ENCODE data around the gene SLC35D3. TPM values are rescaled to one million over a fixed set of nuclear protein-coding genes. Genes with fewer than 3 reads are reported as not detected.
A peak's percentile ranks its signal among the peaks of the same experiment; 100 is the strongest.

The SLC35D3 gene
- total RNA-seq, 1 experiment from 2014 or later = 0.39 TPM

DNA sequence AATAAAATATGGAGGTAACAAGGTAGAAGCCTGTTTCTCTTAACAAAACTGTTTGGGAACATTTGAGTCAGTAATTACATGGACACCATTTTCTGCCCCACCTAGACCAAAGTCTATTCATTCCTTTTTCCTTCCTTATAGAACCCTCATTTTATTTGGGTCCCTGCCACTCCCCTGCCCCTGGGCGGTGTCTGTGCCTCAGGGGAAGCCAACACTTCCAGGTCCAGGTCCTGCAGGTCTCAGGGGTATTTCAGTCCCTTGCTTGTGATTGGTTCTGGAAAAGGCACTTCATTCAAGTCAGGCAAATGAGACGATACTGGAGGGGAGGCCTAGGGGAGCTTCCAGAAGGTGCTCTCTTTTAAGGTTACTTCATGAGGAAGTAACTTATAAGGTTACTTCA, 42.3 kb downstream of the SLC35D3 start:
- ATAC-seq (no peak), DNase-seq (ENCODE audit: low spot score) (no peak)
- no peaks in the 10 kb centered on the region; the same call in 1 of the 2 replicates for H3K36me3 Mint-ChIP-seq
- ChIA-PET CTCF (no interaction called here), POLR2A (no interaction called here)
- TF ChIP-seq, protein P1, sequence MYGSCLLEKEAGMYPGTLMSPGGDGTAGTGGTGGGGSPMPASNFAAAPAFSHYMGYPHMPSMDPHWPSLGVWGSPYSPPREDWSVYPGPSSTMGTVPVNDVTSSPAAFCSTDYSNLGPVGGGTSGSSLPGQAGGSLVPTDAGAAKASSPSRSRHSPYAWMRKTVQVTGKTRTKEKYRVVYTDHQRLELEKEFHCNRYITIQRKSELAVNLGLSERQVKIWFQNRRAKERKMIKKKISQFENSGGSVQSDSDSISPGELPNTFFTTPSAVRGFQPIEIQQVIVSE (CRISPR knock-in tag; IDR thresholded peaks at IDR 0.05; ENCODE audit: borderline replicate concordance) = no peak
- TF ChIP-seq, protein P2, sequence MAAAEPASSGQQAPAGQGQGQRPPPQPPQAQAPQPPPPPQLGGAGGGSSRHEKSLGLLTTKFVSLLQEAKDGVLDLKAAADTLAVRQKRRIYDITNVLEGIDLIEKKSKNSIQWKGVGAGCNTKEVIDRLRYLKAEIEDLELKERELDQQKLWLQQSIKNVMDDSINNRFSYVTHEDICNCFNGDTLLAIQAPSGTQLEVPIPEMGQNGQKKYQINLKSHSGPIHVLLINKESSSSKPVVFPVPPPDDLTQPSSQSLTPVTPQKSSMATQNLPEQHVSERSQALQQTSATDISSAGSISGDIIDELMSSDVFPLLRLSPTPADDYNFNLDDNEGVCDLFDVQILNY (CRISPR knock-in tag; IDR thresholded peaks at IDR 0.05) = no peak
- TF ChIP-seq, protein P3, sequence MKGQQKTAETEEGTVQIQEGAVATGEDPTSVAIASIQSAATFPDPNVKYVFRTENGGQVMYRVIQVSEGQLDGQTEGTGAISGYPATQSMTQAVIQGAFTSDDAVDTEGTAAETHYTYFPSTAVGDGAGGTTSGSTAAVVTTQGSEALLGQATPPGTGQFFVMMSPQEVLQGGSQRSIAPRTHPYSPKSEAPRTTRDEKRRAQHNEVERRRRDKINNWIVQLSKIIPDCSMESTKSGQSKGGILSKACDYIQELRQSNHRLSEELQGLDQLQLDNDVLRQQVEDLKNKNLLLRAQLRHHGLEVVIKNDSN (CRISPR knock-in tag; IDR thresholded peaks at IDR 0.05) = no peak
- TF ChIP-seq ZNF317 (CRISPR knock-in tag; IDR thresholded peaks at IDR 0.05; ENCODE audit: borderline replicate concordance, low read depth) (no peak), FOXP1 (CRISPR knock-in tag; IDR thresholded peaks at IDR 0.05; ENCODE audit: borderline replicate concordance) (no peak), IRF2 (CRISPR knock-in tag; IDR thresholded peaks at IDR 0.05; ENCODE audit: borderline replicate concordance, low read depth) (no peak), CBFB (CRISPR knock-in tag; IDR thresholded peaks at IDR 0.05; ENCODE audit: low read depth) (no peak), TCF7 (CRISPR knock-in tag; IDR thresholded peaks at IDR 0.05; ENCODE audit: low read depth) (no peak), FOXJ3 (CRISPR knock-in tag; IDR thresholded peaks at IDR 0.05; ENCODE audit: borderline replicate concordance) (no peak), SOX15 (CRISPR knock-in tag; IDR thresholded peaks at IDR 0.05) (no peak), ZNF219 (CRISPR knock-in tag; IDR thresholded peaks at IDR 0.05; ENCODE audit: borderline replicate concordance) (no peak), ZNF121 (CRISPR knock-in tag; IDR thresholded peaks at IDR 0.05) (no peak), MYBL2 (CRISPR knock-in tag; IDR thresholded peaks at IDR 0.05) (no peak)
- TF ChIP-seq, protein P4, sequence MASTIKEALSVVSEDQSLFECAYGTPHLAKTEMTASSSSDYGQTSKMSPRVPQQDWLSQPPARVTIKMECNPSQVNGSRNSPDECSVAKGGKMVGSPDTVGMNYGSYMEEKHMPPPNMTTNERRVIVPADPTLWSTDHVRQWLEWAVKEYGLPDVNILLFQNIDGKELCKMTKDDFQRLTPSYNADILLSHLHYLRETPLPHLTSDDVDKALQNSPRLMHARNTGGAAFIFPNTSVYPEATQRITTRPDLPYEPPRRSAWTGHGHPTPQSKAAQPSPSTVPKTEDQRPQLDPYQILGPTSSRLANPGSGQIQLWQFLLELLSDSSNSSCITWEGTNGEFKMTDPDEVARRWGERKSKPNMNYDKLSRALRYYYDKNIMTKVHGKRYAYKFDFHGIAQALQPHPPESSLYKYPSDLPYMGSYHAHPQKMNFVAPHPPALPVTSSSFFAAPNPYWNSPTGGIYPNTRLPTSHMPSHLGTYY (CRISPR knock-in tag; IDR thresholded peaks at IDR 0.05) = no peak
- TF ChIP-seq, protein P5, sequence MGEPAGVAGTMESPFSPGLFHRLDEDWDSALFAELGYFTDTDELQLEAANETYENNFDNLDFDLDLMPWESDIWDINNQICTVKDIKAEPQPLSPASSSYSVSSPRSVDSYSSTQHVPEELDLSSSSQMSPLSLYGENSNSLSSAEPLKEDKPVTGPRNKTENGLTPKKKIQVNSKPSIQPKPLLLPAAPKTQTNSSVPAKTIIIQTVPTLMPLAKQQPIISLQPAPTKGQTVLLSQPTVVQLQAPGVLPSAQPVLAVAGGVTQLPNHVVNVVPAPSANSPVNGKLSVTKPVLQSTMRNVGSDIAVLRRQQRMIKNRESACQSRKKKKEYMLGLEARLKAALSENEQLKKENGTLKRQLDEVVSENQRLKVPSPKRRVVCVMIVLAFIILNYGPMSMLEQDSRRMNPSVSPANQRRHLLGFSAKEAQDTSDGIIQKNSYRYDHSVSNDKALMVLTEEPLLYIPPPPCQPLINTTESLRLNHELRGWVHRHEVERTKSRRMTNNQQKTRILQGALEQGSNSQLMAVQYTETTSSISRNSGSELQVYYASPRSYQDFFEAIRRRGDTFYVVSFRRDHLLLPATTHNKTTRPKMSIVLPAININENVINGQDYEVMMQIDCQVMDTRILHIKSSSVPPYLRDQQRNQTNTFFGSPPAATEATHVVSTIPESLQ (CRISPR knock-in tag; IDR thresholded peaks at IDR 0.05) = no peak
- peaks cover 3% of the 10 kb centered on the region; the same call in 1 of the 2 replicates for H3K9me3 Mint-ChIP-seq
- H3K27ac Mint-ChIP-seq = no peak overlapping the region
- H3K27me3 Mint-ChIP-seq (ENCODE audit: low read depth) = no peaks in the 10 kb centered on the region
- H3K4me1 Mint-ChIP-seq = peaks cover 47% of the 10 kb centered on the region
- H3K4me3 Mint-ChIP-seq = no peak overlapping the region

DNA sequence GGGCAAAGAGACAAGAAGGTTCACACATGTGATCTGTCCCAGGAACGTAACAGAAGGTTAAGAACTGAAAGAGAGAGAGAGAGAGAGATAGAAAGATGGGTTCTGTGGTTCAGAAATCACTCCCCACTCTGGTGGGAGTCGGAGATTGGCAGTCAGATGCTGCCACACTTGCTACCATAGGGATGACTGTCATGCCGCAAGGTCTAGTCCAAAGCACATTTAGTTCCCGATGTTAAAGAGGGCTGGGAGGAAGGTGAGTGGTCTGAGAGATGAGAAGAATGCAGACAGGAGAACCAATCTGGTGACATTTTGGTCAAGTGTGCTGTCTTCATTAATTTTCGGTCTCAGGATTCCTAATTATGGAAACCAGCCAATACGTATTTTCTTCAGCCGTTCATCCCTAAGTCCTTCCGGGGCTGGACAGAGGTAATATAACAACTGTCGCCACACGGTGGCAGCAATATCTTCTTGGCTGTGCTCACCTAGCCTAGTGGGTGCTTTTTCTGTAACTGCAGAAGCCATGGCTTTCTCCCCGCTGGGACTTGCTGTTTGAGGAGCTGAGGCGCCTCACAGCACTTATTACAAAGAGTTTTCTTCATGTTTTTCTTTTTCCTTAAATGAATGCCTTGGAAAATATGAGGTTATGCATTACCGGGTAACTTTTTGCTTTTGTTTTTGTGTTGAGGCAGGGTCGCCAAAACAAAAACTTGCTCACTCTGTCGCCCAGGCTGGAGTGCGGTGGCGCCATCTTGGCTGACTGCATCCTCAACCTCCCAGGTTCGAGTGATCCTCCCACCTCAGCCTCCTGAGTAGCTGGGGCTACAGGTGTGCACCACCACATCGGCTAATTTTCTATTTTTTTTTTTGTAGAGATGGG, 46.0 kb downstream of the SLC35D3 start:
- Mint-ChIP-seq H3K27ac (no peak overlapping the region), H3K4me3 (no peak overlapping the region), H3K4me1 (peaks cover 21% of the 10 kb centered on the region), H3K27me3 (ENCODE audit: low read depth) (no peaks in the 10 kb centered on the region), H3K9me3 (peaks cover 3% of the 10 kb centered on the region; the same call in 1 of the 2 replicates), H3K36me3 (no peaks in the 10 kb centered on the region; the same call in 1 of the 2 replicates)
- TF ChIP-seq, protein P6, sequence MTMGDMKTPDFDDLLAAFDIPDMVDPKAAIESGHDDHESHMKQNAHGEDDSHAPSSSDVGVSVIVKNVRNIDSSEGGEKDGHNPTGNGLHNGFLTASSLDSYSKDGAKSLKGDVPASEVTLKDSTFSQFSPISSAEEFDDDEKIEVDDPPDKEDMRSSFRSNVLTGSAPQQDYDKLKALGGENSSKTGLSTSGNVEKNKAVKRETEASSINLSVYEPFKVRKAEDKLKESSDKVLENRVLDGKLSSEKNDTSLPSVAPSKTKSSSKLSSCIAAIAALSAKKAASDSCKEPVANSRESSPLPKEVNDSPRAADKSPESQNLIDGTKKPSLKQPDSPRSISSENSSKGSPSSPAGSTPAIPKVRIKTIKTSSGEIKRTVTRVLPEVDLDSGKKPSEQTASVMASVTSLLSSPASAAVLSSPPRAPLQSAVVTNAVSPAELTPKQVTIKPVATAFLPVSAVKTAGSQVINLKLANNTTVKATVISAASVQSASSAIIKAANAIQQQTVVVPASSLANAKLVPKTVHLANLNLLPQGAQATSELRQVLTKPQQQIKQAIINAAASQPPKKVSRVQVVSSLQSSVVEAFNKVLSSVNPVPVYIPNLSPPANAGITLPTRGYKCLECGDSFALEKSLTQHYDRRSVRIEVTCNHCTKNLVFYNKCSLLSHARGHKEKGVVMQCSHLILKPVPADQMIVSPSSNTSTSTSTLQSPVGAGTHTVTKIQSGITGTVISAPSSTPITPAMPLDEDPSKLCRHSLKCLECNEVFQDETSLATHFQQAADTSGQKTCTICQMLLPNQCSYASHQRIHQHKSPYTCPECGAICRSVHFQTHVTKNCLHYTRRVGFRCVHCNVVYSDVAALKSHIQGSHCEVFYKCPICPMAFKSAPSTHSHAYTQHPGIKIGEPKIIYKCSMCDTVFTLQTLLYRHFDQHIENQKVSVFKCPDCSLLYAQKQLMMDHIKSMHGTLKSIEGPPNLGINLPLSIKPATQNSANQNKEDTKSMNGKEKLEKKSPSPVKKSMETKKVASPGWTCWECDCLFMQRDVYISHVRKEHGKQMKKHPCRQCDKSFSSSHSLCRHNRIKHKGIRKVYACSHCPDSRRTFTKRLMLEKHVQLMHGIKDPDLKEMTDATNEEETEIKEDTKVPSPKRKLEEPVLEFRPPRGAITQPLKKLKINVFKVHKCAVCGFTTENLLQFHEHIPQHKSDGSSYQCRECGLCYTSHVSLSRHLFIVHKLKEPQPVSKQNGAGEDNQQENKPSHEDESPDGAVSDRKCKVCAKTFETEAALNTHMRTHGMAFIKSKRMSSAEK (CRISPR knock-in tag; IDR thresholded peaks at IDR 0.05; ENCODE audit: borderline replicate concordance) = 0 out of 2 replicates have a peak, but pooled peaks have one; percentile 26
- TF ChIP-seq CREB1 (CRISPR knock-in tag; IDR thresholded peaks at IDR 0.05) (no peak), ATF1 (CRISPR knock-in tag; IDR thresholded peaks at IDR 0.05) (no peak)
- TF ChIP-seq, protein P7, sequence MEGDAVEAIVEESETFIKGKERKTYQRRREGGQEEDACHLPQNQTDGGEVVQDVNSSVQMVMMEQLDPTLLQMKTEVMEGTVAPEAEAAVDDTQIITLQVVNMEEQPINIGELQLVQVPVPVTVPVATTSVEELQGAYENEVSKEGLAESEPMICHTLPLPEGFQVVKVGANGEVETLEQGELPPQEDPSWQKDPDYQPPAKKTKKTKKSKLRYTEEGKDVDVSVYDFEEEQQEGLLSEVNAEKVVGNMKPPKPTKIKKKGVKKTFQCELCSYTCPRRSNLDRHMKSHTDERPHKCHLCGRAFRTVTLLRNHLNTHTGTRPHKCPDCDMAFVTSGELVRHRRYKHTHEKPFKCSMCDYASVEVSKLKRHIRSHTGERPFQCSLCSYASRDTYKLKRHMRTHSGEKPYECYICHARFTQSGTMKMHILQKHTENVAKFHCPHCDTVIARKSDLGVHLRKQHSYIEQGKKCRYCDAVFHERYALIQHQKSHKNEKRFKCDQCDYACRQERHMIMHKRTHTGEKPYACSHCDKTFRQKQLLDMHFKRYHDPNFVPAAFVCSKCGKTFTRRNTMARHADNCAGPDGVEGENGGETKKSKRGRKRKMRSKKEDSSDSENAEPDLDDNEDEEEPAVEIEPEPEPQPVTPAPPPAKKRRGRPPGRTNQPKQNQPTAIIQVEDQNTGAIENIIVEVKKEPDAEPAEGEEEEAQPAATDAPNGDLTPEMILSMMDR (IDR thresholded peaks at IDR 0.05) = peak; percentile 57
- ATAC-seq = peak; percentile 95
- POLR2A ChIA-PET = no interaction called here
- CTCF ChIA-PET = interaction anchor here (0.6 to 4.0 kb wide), 19 partner anchors 8 to 893 kb away, joined by 3 to 19 read pairs (median 3); partner anchors contain the start of gene MAP3K5
- DNase-seq (ENCODE audit: low spot score) = peak; percentile 79
